Kidney epithelial cell (primary cell): ENCODE results near the gene ITSN2. TPM values are rescaled to one million over a fixed set of nuclear protein-coding genes. Genes with fewer than 3 reads are reported as not detected.

ENCODE experiments used
- DNase-seq: peaks from one replicate; pipeline ENCODE4 v3.0.0-alpha.2; 2010; ENCODE audit warnings: low read depth
- H3K27me3 ChIP-seq: 2 replicates; pipeline ENCODE4 v1.6.0; 2011; ENCODE audit warnings: low read length; ENCODE audit not compliant: control insufficient read depth, insufficient read depth
- H3K36me3 ChIP-seq: 2 replicates; pipeline ENCODE4 v1.5.1; 2011; ENCODE audit warnings: low read length; ENCODE audit not compliant: control insufficient read depth, insufficient read depth
- H3K4me3 ChIP-seq: 2 replicates; pipeline ENCODE4 v1.5.1; 2011; ENCODE audit warnings: low read depth, mild to moderate bottlenecking, control low read depth, low read length
- CTCF ChIP-seq: IDR thresholded peaks from 2 replicates; pipeline ENCODE4 v1.5.1; 2011; ENCODE audit warnings: mild to moderate bottlenecking, moderate library complexity, low read length, control low read depth, inconsistent platforms; ENCODE audit not compliant: insufficient read depth, poor library complexity, severe bottlenecking
- total RNA-seq: library from RNA; depleted of rRNA; stranded (reverse); fragments of >200 nt; gene quantifications from 2 replicates; pipeline ENCODE4 v1.2.3, GENCODE V29; 2015

Gene ITSN2
- total RNA-seq, 1 donor from 2014 or later, result 23.0 TPM

GRCh38 chr2:24247592-24247991 lies 112.7 kb downstream of the ITSN2 start:
- no peaks in the 10 kb centered on the region for H3K36me3 ChIP-seq
- H3K27me3 ChIP-seq, result no peaks in the 10 kb centered on the region
- DNase-seq, result no peak
- H3K4me3 ChIP-seq, result no peak overlapping the region
- no peak for TF ChIP-seq CTCF

- no peak for DNase-seq
- H3K27me3 ChIP-seq, result no peaks in the 10 kb centered on the region
- TF ChIP-seq CTCF, result no peak
- H3K36me3 ChIP-seq, result no peaks in the 10 kb centered on the region
- no peak overlapping the region for H3K4me3 ChIP-seq
Observed at GRCh38 chr2:24247164-24247563, 113.2 kb downstream of the ITSN2 start.

GRCh38 chr2:24245986-24246776 lies 114.2 kb downstream of the ITSN2 start:
- no peak for DNase-seq
- TF ChIP-seq CTCF, result no peak
- Histone ChIP-seq H3K27me3 (no peaks in the 10 kb centered on the region), H3K4me3 (no peak overlapping the region), H3K36me3 (no peaks in the 10 kb centered on the region)

GRCh38 chr2:24241528-24241927 lies 118.8 kb downstream of the ITSN2 start:
- no peak for DNase-seq
- H3K36me3 ChIP-seq, result no peaks in the 10 kb centered on the region
- no peak overlapping the region for H3K4me3 ChIP-seq
- TF ChIP-seq CTCF, result no peak
- H3K27me3 ChIP-seq, result no peaks in the 10 kb centered on the region

GRCh38 chr2:24239553-24239952 lies 120.8 kb downstream of the ITSN2 start:
- no peak for TF ChIP-seq CTCF
- H3K27me3 ChIP-seq, result no peaks in the 10 kb centered on the region
- no peak overlapping the region for H3K4me3 ChIP-seq
- no peak for DNase-seq
- no peaks in the 10 kb centered on the region for H3K36me3 ChIP-seq

GRCh38 chr2:24238158-24238557 lies 122.2 kb downstream of the ITSN2 start:
- H3K4me3 ChIP-seq, result no peak overlapping the region
- no peak for DNase-seq

More at GRCh38 chr2:24238158-24238557, 122.2 kb downstream of the ITSN2 start:
- TF ChIP-seq CTCF, result no peak
- Histone ChIP-seq H3K27me3 (no peaks in the 10 kb centered on the region), H3K36me3 (no peaks in the 10 kb centered on the region)
